ENCODE results near the gene TMC7.

DNA sequence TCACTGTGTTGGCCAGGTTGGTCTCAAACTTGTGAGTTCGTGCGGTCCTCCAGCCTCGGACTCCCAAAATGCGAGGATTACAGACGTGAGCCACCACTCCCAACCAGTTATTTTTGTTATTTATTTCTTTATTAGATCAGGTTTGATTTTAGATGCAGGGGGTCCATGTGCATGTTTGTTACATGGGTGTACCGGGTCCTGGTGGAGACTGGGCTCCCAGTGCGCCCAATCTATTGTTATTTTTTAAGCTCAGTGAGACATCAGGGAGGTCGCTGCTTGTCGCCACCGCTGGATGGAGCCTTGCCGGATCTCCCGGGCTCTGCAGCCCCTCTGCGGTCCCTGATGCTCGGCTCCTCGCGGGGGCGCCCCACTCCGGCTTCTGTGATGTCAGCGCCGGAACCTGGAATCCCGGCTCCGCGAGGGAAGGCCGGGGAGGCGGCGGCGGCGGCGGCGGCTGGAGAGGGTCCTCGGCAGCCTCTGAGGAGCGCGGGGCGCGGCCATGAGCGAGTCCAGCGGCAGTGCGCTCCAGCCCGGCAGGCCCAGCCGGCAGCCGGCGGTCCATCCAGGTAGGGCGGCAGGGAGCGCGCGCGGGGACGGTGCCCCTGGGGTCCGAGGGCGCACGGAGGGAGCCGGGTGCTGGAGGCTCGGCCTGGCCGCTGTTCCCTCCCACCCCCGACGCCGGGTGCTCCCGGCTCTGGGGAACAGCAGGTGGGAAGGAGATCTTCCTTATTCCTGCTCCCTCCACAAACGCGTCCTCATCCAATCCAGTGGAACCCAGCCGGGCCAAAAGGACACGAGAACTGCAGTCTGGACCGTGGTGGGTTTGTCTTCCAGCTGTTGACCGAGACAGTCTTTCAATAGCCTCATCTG is at the start of gene TMC7:
- no peak for TF ChIP-seq EZH2 (IDR thresholded peaks at IDR 0.05; ENCODE audit: insufficient read depth, low read length)
- TF ChIP-seq, protein P1, sequence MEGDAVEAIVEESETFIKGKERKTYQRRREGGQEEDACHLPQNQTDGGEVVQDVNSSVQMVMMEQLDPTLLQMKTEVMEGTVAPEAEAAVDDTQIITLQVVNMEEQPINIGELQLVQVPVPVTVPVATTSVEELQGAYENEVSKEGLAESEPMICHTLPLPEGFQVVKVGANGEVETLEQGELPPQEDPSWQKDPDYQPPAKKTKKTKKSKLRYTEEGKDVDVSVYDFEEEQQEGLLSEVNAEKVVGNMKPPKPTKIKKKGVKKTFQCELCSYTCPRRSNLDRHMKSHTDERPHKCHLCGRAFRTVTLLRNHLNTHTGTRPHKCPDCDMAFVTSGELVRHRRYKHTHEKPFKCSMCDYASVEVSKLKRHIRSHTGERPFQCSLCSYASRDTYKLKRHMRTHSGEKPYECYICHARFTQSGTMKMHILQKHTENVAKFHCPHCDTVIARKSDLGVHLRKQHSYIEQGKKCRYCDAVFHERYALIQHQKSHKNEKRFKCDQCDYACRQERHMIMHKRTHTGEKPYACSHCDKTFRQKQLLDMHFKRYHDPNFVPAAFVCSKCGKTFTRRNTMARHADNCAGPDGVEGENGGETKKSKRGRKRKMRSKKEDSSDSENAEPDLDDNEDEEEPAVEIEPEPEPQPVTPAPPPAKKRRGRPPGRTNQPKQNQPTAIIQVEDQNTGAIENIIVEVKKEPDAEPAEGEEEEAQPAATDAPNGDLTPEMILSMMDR (IDR thresholded peaks at IDR 0.05; ENCODE audit: insufficient read depth, low read depth, low read length): peak; percentile 47
